DMS153 (cell line): ENCODE measurements around the gene AHCYL2.
A peak's percentile ranks its signal among the peaks of the same experiment; 100 is the strongest.
"Not testable (repeated sequence)": the region's sequence is repeated elsewhere in the genome, so short reads cannot be mapped to it uniquely, and the experiment has no call there.

Experiments used
- DNase-seq: peaks from one replicate; lab custom pipeline; 2025; lab: John Stamatoyannopoulos, UW

Gene AHCYL2

DNA sequence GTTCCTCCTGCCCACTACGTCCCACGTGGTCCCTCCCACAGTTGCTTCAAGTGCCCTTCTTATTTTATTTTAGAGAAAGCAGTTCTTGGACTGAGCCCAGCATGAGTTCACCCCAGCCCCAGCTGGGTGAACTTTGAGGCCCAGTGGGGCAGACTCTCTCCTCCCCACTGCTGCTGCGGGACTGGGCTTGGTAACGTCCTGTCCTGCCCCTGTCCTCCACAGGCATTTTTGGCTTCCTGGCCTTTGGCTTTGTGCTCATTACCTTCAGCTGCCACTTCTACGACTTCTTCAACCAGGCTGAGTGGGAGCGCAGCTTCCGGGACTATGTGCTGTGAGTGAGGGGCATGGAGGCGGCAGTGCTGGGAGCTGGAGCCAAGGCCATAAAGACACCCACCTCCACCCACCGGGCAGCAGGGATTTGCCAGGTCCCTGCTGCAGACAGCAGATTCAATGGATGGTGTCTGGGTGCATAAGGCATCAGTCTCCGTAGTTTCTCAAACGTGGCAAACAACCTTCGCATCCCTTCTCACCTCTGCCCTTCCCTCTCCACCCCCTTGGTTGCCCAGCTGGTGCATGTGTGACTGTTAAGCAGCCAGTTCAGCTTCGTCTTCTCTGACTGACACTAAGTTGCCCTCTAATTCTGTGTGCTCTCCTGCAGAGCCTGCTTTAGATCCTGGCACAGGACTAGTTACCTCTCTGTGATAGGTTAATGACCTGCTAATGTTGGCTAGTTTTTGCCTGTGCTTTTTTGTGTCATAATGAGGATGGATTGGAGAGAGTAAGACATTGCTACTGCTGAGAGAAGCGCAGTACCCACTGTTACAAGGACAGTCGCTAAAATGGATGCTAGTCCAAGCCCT, 15.5 kb upstream of the AHCYL2 start:
- DNase-seq = no peak

DNA sequence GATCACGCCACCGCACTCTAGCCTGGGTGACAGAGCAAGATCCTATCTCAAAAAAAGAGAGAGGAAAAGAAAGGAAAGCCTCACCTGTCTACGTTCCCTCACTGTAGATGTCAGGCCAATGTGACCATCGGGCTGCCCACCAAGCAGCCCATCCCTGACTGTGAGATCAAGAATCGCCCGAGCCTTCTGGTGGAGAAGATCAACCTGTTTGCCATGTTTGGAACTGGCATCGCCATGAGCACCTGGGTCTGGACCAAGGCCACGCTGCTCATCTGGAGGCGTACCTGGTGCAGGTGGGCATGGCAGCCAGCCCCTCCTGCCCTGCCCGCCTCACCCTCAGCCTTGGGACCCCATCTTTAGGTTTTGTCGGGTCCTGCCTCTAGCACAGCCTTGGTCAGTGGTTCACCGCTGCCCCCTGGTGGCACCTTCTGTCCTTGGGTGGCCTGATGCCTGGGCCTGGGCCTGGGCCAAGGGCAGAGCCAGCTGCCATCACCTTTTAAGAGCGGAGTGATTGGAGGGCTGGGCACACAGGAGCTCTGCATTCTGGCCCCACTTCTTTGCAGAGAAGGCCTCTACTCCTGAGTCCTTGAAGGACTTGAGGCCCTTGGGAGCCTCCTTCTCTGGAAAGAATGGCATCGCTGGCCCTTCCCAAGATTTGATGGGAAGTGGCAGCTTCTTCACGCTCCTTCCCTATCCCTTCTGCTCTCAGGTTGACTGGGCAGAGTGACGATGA, 14.4 kb upstream of the AHCYL2 start:
- DNase-seq = peak; percentile 10

DNA sequence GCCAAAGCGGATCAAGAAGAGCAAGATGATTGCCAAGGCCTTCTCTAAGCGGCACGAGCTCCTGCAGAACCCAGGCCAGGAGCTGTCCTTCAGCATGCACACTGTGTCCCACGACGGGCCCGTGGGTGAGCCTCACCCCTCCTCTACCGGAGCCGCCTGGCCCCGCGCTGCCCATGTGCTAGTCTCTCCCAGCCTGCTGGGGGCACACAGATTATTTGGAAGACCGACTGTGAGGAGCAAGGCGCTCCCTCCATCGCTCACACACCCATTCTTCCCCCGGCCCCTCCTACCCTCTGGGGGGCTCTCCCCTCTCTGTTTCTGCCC, 13.9 kb upstream of the AHCYL2 start:
- no peak for DNase-seq

DNA sequence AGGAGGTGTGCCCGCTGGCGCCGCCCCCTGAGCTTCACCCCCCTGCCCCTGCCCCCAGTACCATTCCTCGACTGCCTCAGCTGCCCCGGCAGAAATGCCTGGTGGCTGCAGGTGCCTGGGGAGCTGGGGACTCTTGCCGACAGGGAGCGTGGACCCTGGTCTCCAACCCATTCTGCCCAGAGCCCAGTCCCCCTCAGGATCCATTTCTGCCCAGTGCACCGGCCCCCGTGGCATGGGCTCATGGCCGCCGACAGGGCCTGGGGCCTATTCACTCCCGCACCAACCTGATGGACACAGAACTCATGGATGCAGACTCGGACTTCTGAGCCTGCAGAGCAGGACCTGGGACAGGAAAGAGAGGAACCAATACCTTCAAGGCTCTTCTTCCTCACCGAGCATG, 12.7 kb upstream of the AHCYL2 start:
- DNase-seq = no peak

DNA sequence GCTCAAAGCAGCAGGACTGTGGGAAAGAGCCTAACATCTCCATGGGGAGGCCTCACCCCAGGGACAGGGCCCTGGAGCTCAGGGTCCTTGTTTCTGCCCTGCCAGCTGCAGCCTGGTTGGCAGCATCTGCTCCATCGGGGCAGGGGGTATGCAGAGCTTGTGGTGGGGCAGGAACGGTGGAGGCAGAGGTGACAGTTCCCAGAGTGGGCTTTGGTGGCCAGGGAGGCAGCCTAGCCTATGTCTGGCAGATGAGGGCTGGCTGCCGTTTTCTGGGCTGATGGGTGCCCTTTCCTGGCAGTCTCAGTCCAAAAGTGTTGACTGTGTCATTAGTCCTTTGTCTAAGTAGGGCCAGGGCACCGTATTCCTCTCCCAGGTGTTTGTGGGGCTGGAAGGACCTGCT, 12.2 kb upstream of the AHCYL2 start:
- DNase-seq = no peak

DNA sequence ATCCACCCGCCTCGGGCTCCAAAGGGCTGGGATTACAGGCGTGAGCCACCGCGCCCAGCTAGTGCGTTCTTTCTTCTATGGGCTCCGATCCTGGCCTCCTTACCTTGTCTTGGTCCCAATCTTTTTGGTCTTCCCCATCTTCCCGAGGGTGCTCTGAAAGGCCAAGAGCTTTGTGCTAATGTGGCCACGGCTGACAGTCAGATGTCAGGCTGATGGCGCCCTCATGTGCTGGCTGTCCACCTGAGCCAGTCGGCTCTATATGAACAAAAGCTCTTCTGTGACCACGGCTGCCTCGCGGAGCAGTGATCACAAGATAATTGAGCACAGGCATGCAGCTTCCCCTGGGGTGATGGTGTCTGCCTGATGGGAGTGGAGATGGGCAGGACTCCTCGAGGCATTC, 11.0 kb upstream of the AHCYL2 start:
- peak; percentile 11 for DNase-seq

DNA sequence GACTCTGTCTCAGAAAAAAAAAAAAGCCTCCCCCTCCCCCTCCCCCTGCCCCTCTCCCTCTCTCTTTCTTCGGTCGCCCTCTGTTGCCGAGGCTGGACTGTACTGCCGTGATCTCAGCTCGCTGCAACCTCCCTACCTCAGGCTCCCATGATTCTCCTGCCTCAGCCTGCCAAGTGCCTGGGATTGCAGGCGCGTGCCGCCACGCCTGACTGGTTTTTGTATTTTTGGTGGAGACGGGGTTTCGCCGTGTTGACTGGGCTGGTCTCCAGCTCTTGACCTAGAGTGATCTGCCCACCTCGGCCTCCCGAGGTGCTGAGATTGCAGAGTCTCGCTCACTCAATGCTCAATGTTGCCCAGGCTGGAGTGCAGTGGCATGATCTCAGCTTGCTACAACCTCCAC, 9.1 kb upstream of the AHCYL2 start:
- DNase-seq = not testable (repeated sequence)

DNA sequence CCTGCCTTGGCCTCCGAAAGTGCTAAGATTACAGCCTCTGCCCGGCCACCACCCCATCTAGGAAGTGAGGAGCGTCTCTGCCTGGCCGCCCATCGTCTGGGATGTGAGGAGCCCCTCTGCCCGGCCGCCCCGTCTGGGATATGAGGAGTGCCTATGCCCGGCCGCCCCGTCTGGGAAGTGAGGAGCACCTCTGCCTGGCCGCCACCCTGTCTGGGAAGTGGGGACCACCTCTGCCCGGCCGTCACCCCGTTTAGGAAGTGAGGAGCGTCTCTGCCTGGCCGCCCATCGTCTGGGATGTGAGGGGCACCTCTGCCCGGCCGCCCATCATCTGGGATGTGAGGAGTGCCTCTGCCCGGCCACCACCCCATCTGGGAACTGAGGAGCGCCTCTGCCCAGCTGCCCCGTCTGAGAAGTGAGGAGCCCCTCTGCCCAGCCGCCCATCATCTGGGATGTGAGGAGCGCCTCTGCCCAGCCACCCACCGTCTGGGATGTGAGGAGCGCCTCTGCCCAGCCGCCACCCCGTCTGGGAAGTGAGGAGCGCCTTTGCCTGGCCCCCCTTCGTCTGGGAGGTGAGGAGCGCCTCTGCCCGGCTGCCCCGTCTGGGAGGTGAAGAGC, 8.6 kb upstream of the AHCYL2 start:
- DNase-seq = not testable (repeated sequence)

DNA sequence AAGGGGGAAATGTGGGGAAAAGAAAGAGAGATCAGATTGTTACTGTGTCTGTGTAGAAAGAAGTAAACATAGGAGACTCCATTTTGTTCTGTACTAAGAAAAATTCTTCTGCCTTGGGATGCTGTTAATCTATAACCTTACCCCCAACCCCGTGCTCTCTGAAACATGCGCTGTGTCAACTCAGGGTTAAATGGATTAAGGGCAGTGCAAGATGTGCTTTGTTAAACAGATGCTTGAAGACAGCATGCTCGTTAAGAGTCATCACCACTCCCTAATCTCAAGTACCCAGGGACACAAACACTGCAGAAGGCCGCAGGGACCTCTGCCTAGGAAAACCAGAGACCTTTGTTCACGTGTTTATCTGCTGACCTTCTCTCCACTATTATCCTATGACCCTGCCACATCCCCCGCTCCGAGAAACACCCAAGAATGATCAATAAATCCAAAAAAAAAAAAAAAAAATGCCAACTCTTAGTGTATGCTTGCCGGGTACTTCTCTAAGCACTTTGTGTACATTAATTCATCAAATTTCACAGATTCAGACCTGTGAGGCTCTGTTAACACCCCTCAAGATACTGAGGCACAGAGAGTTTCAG, 7.9 kb upstream of the AHCYL2 start:
- not testable (repeated sequence) for DNase-seq

DNA sequence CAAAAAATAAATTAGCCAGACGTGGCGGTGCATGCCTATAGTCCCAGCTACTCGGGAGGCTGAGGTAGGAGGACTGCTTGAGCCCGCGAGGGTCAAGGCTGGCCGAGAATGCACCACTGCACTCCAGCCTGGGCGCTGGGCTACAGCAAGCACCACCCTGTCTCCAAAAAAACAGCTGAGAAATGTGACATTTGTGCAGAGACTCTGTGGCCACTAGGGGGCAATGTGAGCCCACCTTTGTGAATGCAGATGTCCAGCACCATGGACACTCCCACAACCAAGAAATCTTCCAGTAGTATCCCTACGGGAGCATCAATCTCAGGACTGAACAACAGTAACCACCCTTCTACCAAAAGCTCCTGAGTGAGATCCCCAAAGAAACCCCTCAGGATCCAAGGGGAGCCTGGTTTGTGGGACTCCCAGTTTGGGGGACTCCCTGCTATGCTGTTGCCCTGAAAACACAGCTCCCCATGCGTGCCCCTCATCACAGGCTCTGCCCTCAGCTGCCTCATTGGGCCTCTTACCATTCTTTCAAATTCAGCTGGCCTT, 6.2 kb upstream of the AHCYL2 start:
- peak; percentile 54 for DNase-seq

DNA sequence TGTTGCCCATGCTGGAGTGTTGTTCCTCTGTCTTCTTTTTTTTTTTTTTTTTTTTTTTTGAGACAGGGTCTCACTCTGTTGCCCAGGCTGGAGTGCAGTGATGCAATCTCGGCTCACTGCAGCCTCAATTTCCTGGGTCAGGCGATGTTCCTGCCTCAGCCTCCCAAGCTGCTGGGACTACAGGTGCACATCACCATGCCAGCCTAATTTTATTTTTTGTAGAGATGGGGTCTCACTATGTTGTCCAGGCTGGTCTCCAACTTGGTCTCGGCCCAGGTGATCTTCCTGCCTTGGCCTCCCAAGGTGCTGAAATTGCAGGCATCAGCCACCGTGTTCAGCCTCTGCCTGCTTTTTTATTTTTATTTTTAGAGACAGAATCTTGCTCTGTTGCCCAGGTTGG, 5.7 kb upstream of the AHCYL2 start:
- DNase-seq = not testable (repeated sequence)

DNA sequence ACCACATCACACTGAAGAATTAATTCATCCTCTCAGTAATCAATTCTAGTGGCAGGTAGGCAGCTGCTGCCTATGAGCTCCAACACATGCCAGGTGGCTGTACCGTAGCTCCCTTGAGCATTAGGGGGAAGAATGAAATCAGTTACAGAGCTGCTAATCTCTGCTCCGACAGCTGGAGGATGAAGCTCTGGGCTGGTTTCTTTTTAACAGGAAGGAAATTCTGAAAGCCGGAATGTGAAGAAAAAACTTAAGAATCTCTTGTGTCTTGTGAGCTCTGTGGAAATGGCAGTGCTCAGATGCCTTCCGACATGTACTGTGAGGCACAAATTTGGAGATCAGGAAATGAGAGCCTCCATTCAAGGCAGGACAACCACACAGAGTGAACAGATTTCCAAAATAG, 2.8 kb upstream of the AHCYL2 start:
- no peak for DNase-seq

DNA sequence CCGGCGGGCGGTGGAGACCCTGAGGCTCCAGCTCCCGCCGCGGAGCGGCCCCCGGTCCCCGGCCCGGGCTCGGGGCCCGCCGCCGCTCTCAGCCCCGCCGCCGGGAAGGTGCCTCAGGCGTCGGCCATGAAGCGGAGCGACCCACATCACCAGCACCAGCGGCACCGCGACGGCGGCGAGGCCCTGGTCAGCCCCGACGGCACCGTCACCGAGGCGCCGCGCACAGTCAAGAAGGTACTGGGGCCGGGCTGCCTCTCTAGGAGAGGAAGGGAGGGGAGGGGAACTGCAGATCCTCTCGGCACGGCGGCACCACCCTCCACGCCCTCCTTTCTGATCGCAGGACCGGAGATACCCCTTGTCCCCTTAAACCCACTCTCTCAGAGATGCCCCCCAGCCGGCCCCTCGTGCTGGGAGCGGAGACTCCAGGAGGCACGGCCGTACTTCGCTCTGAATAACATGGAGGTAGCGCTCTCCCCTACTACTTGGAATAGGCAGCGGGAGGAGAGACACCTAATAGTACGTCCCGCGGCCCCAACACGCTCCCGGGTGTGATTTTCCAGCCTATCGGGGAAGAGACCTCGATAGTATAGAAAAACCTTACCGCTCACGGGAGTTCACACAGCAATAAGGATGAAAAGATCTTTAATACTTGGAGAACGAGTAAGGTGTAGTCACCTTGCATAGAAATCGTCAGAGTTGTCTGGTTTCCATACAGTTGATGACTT, 538 bp downstream of the AHCYL2 start:
- DNase-seq = no peak

DNA sequence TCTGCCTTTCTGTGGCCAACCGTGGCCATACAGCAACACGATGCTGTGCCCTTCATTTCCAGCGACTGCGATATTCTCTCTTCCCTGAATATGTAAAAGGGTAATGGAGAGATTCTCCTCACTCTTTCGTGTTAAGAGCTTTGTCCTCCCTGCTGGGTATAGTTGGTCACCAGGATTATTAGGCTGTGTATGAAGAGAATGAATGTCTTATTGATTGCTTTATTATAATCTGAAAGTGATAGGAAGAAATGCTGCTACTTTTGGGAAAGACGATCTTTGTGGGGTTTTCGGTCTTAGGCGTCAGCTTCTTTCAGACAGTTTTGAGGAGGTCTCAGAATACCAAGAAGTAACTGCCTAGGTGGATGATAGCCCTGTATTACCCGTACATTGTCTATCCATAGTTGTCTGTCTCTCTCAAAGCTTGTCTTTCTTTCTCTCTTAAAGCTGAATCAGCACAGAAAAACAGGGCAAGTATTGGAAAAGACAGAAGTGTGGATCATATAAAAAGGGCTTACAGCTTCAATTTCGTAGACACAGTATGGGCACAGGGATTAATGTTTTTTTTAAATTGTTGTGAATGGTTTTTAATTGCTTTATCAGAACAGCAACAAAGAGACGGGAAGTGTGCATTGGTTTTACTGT, 1.2 kb downstream of the AHCYL2 start:
- no peak for DNase-seq

DNA sequence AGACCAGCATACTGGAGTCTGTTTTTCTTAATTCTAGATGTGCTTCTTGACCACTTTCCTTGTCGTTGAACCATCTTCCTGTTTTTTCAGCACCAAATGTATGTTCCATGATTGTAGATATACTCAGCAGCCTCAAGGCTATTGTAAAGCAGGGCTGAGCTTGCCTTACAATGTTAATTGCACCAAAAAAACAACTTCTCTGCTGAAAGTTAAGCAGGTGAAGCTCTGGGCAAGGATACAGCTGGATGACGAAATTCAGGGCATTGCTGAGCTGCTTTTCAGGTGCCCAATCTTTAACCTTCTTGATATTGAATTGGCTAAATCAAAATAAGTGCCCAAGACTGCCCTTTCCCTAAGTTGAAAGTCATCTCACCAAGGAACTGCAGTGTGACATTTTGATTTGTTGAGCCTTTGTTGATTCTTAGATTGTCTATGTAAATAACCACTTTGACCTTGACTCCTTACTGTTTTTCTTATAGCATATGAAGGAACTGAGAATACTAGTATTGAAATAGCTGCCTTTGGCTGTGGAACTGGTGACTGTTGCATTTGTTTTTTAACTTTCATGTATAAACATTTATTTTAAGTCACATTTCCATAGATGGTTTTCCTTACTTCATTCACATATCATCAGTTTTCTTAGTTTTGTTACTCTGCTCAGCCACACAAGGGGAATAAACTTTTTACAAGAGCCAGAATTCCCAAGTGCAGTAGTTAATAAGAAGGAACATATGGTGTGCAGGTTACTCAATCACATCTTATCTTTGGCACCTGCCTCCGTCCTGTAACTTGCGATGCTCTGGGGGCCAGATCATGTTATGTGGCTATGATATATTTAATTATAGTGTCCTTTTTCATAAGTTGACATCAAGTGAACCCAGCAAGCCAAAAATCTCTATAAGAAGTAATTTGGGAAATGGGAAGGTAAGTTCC, 3.1 kb downstream of the AHCYL2 start:
- no peak for DNase-seq

DNA sequence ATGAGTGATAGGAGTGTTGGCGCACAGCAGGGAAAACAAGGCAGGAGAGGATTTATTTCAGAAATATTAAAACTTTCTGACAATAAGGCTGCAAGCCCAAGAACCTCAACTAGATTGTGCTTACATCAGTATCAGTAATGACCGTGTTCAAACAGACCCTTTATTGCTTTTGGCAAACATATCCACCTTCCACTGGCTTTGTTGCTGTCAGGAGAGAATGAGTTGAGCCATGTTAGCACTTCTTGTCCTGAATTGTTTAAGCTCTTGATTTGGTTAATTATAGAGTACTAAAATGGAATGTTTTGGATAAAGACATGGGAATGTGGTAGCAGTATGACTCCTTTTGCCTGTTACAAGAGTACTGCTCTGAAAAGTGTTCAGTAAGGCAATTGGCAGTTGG, 3.8 kb downstream of the AHCYL2 start:
- no peak for DNase-seq

DNA sequence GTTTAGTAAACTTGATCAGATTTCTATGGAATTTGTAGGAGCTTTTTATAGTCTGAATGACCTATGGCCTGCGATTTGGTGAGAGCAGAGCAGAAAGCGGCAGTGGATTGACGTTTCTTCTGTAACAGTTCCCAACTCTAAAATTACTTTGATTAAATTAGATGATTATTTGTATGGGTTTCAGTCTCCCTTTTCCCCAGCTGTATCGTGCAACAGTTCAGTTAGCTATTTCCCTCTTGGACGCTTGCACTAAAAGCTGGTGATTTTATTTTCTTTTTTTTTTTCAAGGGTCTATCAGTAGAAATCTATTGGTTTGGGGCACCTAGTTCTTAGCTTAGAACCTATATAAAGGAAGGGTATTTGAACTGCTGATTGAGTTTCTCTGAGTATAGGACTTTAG, 6.8 kb downstream of the AHCYL2 start:
- DNase-seq = no peak

DNA sequence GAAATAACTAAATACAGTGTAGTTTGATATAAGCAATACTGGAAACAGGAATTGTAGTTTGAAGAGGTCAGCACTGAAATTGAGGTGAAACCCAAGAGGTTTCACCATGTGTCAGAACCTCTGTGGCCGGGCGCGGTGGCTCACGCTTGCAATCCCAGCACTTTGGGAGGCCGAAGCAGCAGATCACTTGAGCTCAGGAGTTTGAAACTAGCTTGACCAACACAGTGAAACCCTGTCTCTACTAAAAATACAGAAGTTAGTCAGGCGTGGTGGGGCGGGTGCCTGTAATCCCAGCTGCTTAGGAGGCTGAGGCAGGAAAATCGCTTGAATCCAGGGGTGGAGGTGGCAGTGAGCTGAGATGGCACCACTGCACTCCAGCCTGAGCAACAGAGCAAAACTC, 13.7 kb downstream of the AHCYL2 start:
- DNase-seq = no peak

DNA sequence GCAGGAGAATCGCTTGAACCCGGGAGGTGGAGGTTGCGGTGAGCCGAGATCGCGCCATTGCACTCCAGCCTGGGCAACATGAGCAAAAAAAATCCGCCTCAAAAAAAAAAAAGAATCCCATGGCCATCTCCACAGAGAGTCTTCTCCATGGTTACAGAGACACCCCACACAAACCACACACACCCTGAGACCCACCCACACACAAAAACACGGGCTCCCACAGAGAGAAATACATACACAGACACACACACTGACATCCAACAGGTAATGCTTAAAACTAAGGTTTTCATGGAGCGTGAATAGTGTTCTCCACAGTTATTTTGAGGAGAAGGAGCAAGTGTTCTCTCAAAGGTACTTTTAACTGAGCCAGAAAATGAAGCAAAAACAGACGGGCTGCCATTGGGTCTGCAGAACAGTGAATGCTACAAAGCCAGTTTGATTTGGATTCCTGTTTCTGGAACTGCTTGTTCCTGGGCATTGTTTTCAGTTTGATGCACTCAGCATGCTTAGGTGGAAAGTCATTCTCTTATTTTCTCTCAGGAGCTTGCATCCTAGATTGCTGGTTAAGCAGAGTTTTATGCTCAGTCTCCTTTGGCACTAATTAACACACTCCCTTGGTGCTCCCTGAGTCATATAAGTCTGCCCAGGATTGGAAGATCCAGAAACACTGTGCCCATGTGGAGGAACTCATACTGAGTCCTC, 15.4 kb downstream of the AHCYL2 start:
- no peak for DNase-seq

DNA sequence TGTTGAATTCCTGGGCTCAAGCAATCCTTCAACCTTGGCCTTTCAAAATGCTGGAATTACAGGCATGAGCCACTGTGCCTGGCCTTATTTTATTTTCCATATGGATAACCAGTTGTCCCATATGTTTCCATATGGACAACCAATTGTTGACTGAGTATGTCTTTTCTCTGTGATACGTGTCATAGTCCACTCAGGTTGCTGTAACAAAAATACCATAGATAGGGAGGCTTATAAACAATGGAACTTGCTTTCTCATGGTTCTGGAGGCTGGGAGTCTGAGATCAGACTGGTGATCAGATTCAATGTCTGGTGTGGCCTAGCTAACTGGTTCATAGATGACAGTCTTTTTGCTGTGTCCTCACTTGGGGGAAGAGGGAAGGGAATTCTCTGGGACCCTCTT, 19.4 kb downstream of the AHCYL2 start:
- no peak for DNase-seq
